PC-9 (cell line): ENCODE measurements around the gene CECR2.

Source experiments
- CTCF ChIP-seq: fragments of 200-600 bp; sonication (generic); conservative IDR thresholded peaks from 2 replicates; pipeline ENCODE4 v1.6.1; 2017; ENCODE audit warnings: mixed run types, antibody characterized with exemption, mild to moderate bottlenecking, moderate library complexity
- EZH2 ChIP-seq: fragments of 200-600 bp; sonication (generic); IDR thresholded peaks from 2 replicates; pipeline ENCODE4 v1.8.0; 2017; ENCODE audit warnings: antibody characterized with exemption, low read depth

GRCh38 chr22:17470880-17471500, 101.7 kb downstream of the CECR2 start:
- TF ChIP-seq CTCF (no peak), EZH2 (no peak)
